Suprapubic skin (tissue), 3 donors: ENCODE measurements around the gene ELAVL2.

Source experiments
- CTCF ChIP-seq, 2 donors: fragments of 200-600 bp in 1 of 2; fragments of 450-650 bp in 1 of 2; sonication (generic) in 1 of 2; IDR thresholded peaks; one replicate each; pipeline ENCODE4 v1.5.1; 2016 to 2019; ENCODE audit warnings: antibody characterized with exemption in 2 of 2, mild to moderate bottlenecking in 1 of 2, moderate library complexity in 1 of 2
- POLR2A ChIP-seq, 2 donors: fragments of 450-650 bp; IDR thresholded peaks; one replicate each; pipeline ENCODE4 v1.6.1; 2017; ENCODE audit warnings: antibody characterized with exemption in 2 of 2, mild to moderate bottlenecking in 2 of 2, moderate library complexity in 2 of 2

GRCh38 chr9:23721466-23721865, 104.6 kb downstream of the ELAVL2 start:
- TF ChIP-seq POLR2A (IDR thresholded peaks at IDR 0.05) (no peak), CTCF (IDR thresholded peaks at IDR 0.05) (no peak)
